Hematopoietic multipotent progenitor cell treated with erythropoietin and hydrocortisone succinate and interleukin-3 and kit ligand, for 4 days (in vitro differentiated cells): Measurements from ENCODE around the gene GPRC5D.

Experiments used
- DNase-seq: peaks from one replicate; pipeline ENCODE4 v3.0.0-alpha.2; 2015

The GPRC5D gene

DNA sequence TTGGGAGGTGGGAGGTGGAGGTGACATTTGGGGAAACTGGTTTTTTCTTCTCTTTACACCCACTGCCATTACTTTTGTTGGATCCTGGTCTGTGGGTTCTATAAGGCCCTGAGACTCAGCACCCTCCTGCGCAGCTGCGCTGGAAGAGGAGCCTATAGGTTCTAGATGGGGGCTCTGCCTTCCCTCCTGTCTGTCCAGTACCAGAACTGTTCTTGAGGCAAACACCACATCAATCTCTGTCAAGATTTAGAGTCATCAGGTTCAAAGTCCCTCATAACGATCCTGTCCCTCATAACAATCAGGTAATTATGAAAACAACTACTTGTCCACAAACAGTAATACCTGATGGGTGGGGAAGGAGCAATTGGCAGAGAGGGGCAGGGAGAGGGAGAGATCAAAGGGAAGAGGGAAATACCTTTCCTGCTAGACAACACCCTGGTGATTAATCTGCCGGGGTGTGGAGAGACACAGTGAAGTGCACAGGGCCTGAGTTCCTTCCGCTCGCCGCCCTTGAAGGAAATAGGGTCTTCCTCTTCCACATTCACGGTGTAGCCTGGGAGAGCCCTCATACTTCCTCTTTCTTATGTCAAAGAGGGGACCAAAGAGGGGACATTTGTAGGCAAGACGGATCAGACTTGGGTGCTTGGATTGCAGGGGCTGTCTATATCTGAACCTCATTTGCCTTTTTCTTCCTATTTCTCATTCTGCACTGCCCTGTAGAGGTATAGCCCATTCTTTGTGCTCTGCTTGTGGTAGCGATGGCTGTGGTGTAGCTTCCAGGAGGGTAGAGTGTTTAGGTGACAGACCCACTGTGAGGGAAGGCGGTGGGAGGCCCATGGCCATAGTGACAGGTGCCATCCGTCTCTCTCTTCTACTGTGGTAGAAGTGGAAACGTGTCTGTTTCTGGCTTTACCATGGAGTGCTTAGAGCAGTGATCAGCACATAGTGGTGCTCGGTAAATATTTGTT lies 48.0 kb downstream of the GPRC5D start:
- peak; percentile 26 for DNase-seq

- DNase-seq, result no peak
Measured at GRCh38 chr12:12902036-12902435, 49.9 kb downstream of the GPRC5D start.

DNA sequence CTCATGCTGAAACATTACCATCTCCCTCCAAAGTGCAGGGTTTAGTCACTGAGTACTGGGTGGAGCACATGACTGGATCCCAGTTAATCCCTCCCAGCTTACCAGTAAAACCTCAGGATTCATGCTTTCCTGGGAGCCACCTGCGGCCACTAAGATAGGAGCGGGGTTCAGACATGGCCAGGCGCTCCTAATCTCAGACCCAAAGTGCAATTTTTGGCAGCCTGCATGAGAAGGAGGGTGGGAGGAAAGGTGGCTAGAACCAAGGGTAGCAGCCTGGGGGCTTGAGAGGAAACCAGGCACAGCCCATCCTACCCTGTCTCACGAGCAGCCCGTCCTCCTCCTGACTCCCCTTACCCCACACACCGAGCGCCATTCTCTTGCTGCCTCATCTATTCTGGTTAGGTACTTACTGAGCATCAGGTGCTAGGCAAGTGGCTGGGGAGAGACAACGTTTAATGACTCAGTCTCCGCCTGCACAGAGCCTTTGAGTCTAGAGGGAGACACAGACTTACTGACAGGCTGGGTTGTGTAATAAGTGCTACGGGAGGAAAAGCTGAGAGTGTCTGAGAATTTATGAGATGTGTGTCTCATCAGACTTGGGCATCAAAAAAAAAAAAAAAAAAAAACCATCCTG lies 50.7 kb downstream of the GPRC5D start:
- no peak for DNase-seq

DNA sequence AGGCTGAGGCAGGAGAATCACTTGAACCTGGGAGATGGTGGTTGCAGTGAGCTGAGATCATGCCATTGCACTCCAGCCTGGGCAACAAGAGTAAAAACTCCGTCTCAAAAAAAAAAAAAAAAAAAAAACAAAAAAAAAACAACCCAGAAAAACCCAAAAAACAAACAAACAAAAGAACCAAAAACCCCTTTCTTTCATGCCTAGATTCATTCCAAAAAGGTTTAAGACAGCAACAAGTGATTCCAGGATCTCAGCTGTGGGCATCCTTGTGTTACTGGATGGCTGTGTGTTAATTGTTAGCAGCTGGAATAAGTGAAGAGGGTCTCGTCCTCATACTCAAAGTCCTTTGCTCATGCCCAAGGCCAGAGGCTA lies 51.2 kb downstream of the GPRC5D start:
- DNase-seq, result no peak

DNA sequence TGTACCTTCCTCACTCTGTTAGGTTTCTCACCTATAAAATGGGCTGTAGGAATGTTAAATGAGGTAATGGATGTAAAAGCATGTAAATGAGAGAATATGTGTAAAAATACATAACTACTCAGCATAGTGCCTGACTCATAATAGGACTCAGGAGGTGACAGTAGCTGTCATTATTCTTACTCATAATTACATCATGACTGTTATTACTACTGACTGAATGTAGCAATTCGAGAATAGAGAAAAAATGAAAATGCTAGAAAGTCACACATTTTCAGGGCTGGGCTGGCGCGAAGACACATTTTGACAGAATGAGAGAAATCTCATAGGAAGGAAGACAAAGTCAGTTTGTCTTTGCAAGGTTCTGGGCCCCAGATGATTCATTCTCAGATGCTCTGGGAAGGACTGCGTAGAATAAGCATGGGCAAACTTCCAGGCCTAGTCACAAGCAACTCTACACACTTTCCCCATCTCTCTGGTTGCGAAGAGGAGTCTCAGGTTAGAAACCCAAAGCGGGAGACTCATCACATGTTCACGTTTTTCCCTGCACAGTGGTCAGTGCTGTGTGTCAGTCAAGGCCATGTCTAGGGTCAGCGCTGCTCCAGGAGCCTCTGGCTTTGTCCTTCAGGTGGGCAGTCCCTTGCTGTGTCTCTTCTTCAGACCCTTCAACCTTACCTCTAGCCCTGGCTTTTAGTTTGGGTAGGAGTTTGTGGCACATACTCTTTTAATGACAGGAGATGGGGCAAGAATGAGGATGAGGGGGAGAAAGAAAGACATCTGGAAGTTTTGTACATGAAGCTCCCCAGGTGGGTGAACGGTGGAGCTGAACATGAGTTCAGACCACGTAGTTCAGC lies 52.2 kb downstream of the GPRC5D start:
- no peak for DNase-seq

- no peak for DNase-seq
Measured at GRCh38 chr12:12898911-12899511, 53.0 kb downstream of the GPRC5D start.

DNA sequence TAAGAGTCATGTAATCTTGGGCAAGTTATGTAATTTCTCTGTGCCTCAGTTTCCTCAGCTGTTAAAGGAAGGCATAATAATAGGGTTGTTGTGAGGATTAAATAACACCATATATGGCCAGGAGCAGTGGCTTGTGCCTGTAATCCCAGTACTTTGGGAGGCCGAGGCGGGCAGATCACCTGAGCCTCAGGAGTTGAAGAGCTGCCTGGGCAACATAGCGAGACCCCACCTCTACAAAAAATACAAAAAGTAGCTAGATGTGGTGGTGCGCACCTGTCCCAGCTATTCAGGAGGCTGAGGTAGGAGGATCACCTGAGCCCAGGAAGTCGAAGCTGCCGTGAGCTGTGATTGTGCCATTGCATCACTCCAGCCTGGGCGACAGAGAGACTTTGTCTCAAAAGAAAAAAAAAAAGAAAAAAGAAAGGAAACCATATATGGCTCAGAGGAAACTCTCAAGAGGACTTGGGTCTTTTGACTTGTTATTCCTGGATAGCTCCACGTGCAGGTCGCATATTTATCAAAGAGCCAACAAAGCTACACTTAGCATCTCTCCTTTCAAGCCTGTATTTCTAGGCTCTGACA lies 53.7 kb downstream of the GPRC5D start:
- DNase-seq, result no peak

DNA sequence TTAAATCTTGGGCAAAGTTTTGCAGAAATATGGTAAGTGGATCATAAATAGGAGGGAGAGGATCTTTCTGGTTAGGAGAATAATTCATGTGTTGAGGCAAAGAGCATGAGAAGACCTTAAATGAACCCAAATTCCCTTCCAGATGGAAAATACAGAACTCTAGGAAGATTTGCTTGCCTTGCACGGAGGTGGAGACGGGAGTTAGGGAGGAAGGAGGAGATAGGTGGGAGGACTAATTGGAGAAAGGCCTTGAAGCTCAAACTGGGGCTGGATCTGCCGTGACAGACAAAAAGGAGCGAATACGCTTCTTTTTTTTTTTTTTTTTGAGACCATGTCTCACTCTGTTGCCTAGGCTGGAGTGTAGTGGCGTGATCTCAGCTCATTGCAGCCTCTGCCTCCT lies 54.7 kb downstream of the GPRC5D start:
- DNase-seq, result no peak

- DNase-seq, result no peak
Measured at GRCh38 chr12:12896260-12896659, 55.7 kb downstream of the GPRC5D start.

DNA sequence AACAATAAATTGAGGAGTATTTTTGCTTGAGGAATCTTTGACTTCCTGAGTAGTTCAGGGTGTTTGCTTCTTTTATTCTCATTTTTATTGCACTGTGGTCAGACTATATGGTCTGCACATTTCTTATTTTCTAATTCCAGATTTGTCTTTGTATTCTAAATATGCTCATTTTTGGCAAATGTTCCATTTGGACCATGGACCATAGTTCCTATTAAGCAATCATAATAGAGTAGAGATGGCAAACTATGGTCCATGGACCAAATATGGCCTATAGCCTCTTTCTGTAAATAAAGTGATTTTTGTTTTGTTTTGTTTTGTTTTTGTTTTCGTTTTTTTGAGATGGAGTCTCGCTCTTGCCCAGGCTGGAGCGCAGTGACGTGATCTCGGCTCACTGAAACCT lies 58.5 kb downstream of the GPRC5D start:
- DNase-seq, result no peak

- no peak for DNase-seq
Measured at GRCh38 chr12:12892681-12893141, 59.3 kb downstream of the GPRC5D start.

- DNase-seq, result no peak
Measured at GRCh38 chr12:12891881-12892355, 60.1 kb downstream of the GPRC5D start.

DNA sequence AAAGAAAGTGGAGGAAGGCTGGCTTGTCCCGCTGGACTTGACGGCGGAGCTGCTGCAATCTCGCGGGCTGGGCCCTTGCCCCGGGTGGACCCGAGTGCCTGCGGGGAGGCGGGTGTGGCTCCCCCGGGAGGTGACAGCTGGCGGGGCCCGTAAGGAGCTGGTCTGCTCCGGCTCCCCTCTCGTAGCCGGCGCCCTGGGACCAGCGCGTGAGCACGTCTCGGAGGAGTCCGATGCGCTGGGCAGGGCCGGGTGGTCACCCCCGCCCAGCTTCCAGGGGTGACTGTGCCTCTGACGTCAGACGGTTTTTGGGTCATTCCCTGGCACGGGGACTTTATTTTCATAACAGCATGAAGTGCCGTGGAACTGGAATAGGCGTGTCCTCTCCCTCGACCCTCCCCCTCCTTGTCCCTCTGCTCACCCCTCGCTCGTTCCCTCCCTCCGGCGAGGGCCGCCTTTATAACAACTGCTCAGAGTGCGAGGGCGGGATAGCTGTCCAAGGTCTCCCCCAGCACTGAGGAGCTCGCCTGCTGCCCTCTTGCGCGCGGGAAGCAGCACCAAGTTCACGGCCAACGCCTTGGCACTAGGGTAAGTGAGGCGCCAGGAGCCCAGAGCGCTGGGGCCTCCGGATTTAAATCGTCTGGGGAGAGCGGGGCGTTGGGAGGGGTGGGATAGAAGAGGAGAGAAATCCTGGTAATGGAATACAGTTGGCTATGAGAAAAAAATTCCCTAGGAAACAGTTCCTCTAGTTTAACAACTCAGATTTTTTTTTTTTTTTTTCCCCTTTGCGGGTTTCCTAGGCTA lies 60.7 kb downstream of the GPRC5D start, which contains the start of gene GPRC5A:
Gene GPRC5A (plus strand): TSS at position 483 of the 801 bp plus-strand sequence. CDS start 16,688 bp downstream, outside the sequence.
- peak; percentile 70 for DNase-seq
